Measurements from ENCODE around the gene ARPP21.

ARPP21 gene

DNA sequence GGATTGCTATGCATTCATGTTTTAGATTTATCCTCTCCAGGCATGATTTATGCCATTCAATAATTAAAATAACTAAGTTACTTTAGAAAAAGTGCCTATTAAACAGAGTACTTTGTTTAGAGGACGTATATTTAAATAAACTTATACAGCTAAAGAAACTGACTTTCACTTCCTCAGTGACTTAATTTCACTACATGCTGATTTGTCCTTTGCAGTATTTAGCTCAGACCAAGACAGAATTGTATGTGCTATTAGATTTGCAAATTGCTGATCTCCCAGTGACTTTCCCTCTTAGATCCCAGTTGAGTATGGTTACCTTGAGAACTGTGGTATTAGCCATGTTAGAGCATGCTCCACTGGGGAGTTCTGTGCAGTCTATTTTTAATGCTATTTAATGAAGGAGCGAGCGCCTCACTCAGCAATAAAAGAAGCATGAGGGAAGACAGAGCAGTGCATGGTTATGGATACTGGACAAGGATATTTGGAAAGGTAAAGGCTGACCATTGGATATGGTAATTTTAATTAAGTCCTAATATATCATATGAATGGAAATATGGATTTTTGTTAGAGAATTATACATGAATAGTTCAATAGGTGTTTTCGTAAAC is 2.7 kb downstream of the ARPP21 start:
- no peak for DNase-seq (ENCODE audit: low read depth)

- DNase-seq (ENCODE audit: low read depth), result no peak
Measured at GRCh38 chr3:35643495-35643894, 4.2 kb downstream of the ARPP21 start.

DNA sequence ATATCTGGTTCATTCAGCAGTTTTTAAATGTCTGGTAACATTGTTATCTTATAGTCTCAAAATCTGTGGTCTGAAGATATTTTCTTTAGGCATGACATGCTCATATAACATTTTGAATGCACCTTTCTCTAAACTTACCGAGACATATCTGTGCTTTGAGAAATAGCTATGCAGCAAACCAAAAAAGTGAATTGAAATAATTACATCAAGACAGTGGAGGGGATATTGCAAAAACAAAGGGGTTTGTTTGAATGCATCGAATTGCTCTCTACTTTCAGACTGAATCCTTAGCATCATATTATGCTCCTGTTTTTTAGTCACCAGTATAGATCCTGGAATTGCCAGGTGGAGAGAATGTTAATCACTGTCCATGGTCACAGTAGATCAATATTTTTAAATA is 5.1 kb downstream of the ARPP21 start:
- no peak for DNase-seq (ENCODE audit: low read depth)

- DNase-seq (ENCODE audit: low read depth), result no peak
Measured at GRCh38 chr3:35645189-35645588, 5.9 kb downstream of the ARPP21 start.

- no peak for DNase-seq (ENCODE audit: low read depth)
Measured at GRCh38 chr3:35646081-35646480, 6.8 kb downstream of the ARPP21 start.

GRCh38 chr3:35647461-35647860 is 8.1 kb downstream of the ARPP21 start:
- DNase-seq (ENCODE audit: low read depth), result no peak

DNA sequence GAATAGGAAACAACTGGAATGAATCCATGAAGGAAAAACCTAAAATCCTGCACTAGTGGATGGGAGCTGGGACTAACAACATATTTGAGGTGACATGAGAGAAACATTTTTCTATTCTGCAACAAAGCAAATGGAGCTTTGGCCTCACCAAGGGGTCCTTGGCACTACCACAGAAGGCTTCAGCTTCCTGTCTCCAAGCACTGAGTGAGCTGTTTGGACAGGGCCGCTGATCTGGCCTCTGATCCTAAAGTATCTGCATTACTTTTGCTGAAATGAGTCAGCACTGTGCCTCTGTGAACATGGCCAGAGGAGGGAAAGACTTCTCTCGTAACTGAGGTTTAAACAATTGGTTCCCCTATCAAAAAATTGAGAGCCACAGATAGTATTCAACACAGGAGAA is 9.0 kb downstream of the ARPP21 start:
- DNase-seq (ENCODE audit: low read depth), result no peak

- DNase-seq (ENCODE audit: low read depth), result no peak
Measured at GRCh38 chr3:35649405-35649804, 10.1 kb downstream of the ARPP21 start.

GRCh38 chr3:35651426-35651825 is 12.1 kb downstream of the ARPP21 start:
- no peak for DNase-seq (ENCODE audit: low read depth)

DNA sequence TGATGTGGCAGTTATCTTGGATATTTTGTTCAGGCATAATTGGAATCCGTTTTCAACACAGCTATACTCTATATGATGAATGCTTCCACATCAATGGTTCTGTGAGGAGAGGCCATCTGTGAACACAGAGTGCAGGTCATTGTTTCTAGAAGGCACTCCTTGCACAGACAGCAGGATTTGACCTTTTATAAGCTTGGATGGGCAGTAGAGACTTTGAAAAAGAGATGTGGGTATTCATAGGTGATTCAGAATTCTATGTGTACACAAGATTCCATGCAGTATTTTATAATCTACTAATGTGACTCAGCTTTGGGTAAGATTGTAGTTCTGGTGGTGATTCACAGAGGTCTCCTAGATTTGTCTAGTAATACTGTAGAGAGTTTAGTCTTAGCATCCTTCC is 12.5 kb downstream of the ARPP21 start:
- DNase-seq (ENCODE audit: low read depth), result no peak

DNA sequence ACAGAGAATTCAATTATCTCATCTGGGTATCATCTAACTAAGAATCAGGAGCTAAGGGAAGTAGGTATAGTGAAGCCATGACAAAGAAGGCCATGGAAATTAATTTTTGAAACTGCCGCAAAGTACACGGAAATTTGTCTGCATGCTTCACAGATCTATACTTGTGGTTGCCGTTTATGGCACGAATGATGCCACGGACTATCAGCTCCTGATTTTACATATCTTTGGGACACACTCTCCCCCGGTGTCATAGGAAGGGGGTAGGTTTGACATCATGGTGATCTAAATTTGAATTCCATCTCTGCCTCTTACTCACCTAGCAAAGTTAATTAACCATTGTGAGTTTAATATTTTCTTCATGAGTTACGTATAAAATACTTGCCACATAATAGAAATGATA is 14.0 kb downstream of the ARPP21 start:
- no peak for DNase-seq (ENCODE audit: low read depth)

DNA sequence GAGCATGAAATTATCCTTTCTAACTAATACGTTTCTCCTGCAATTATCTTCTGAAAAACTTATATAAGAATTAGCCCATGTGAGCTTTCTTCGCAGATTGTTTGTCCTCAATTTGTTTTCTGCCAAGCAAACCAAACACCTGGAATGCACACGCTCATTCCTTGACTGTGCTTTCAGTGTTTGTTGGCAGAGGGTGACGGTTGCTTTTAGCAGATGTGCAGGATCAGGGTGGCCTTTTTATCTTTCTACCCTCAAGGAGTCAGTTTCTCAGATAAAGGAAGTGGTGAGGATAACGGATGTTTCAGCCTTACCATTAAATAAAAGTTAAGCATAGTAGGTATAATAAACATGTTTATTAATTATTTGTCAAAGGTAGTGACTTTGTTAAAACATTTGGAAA is 15.2 kb downstream of the ARPP21 start:
- DNase-seq (ENCODE audit: low read depth), result no peak

- no peak for DNase-seq (ENCODE audit: low read depth)
Measured at GRCh38 chr3:35658686-35659085, 19.4 kb downstream of the ARPP21 start.

DNA sequence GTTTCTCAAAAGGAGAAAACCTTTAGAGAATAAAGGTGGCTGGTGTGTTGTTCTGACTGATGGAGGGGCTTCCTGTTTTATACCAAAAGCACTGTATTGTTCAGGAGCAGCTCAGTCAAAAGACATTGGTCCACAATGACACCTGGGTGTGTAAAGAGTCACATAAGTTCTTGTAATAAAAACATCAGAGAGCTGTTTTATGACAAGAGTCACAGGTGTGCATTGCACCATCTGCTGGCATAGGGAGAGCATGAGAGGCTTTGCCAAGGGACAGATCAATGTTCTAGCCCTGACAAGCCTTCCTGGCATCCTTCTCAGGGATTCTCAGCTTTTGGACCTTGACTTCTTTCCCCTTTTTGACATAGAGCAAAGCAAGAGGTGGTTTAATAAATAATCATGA is 20.4 kb downstream of the ARPP21 start:
- no peak for DNase-seq (ENCODE audit: low read depth)

DNA sequence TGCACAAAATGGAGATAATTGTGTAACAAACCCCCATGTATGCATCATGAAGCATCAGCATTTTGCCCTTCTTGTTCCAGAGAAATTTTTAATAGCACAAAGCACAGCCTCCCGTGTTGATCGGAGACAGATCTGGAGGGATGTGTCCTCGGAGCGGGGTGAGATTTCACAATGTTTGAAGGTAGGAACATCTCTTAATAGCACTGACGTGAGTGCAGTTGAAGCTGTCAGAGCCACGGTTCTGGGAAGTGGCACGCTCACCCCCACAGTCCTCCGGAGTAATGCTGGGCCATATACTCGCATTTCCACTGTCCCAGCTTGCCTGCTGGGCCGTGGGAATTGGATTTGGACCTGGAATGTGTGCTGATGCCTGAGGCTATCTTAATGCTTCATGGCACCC is 24.1 kb downstream of the ARPP21 start:
- no peak for DNase-seq (ENCODE audit: low read depth)

DNA sequence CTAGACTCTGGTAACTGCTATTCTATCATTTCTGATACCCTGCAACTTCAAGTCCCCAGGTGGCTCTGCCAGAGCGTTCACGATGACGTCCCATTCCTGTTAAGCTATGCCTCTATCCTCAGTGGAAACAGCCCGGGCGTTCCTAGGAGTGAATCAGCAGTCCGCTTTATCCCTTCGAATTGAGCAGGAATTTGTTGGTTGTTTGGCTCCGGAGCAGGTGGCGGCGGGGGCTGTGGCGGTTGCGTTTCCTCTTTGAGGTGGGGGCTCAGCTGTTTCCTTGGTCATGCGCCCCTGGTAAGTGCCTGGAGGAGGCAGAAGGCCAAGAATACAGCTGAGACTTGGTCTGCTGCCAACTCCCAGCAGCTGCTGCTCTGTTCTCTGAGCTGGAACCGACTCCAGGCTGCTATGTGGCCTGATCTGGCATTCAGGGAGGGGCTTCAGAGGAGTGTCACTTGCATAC is 25.2 kb downstream of the ARPP21 start:
- DNase-seq (ENCODE audit: low read depth), result no peak

DNA sequence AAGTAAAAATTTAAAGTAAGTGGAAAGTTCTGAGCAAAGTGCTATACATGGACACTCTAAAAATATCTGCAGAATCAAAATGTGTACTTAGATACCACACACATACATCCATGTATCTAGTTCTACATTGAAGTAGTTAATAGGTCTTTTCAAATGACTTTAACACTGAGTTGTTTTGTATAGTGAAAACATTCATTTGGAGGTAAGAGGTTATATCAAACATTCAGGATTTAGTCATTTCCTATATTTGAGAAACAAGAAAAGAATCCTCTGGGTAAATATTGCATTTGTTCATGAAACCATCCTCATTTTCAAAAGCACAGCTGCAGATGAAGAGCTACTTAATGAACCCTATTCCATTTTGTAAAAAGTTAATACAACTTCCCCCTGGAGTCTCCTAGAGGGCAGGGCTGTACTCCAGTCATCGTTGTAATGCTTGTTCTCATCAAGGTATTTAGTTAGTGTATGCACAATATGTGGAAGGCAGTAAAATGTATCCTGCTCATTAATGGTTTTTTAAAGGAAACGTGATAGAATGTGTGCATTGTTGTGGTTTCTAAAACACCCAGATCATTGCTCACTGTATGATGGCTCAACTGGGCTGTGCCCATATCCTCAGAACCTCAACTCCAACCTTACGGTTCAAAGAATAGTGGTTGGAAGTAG is 26.2 kb downstream of the ARPP21 start:
- no peak for DNase-seq (ENCODE audit: low read depth)

DNA sequence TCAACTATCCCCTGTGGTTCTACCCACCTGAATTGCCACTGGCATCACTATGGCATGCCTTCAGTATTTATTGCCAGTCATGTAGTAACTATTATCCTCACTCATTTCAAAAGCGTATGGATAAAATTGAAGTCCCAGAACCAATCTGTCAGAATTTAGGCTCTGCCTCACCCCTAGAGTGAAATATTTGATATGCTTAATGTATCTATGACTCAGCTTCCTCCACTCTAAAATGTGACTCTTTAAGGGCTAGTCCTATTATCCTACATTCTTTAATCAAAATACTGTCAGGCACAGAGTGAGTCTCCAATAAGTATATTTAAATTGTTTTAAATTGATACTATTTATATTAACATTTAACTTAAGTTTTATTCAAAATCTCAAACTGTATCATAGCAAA is 27.6 kb downstream of the ARPP21 start:
- no peak for DNase-seq (ENCODE audit: low read depth)

DNA sequence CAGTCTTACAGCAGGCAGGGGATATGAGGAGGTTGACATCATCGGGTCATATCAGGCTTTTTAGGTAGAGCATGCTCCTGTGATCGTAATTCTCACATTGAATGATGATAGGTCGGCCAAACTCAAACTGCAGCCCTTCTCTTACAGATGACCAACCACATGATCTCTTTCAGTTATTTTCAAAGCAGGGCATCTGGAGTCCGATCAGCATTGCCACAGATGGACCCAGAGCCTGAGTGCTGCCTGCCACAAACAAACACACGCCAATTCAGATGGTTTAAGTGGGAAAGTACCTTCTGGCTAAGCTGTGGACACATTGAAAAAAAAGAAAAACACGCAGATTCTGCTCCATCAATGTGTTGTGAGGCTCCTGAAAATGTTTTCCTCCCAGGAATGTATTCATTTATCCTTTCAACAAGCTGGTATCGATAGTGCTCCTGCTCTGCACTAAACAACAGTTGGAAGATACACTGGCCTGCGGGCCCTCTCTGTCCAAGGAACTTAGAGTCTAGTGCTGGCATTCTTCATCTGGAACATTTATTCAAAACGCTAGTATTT is 31.2 kb downstream of the ARPP21 start:
- DNase-seq (ENCODE audit: low read depth), result no peak

DNA sequence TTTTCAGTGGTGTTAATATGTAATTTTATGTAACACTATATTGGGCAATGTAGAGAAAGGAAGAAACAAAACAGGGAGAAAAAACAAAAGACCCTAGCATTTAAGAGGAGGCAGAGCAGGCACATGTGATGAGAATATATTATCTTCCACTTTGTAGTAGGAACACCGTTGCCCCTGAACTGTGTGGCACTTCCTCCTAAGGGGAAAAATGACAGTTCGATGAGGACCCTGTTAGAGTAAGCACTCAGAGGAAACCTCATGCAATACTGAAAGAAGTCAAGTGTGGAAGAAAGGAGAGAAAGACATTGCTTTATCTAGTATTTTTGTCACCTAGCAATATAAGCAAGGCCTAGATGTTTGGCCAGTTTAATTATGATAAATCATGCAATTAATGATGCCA is 32.2 kb downstream of the ARPP21 start:
- no peak for DNase-seq (ENCODE audit: low read depth)

- DNase-seq (ENCODE audit: low read depth), result no peak
Measured at GRCh38 chr3:35673017-35673416, 33.7 kb downstream of the ARPP21 start.

GRCh38 chr3:35674451-35675109 is 35.3 kb downstream of the ARPP21 start:
- no peak for DNase-seq (ENCODE audit: low read depth)

GRCh38 chr3:35675206-35675605 is 35.9 kb downstream of the ARPP21 start:
- no peak for DNase-seq (ENCODE audit: low read depth)
